Measurements from ENCODE around the gene MYL1.

Gene MYL1

DNA sequence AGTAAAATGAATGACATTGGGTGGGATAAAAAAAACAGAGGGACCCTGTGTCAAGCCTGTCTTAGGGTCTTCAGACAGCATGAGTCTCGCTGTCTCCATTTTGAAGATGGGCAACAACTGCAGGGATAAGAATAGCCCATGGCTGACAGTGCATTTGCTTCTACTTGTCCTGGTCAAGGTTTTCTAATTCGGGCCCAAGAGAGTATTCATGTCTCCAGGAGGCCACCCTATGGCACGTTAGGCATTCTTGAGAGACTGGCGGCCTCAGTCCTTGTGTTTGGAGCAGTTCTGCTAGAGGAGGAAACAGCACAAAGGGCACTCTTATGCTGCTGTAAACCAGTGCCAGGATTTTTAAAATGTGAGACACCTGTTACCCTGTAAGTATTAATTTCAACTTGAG lies 9.5 kb upstream of the MYL1 start:
- no peak overlapping the region for H3K4me3 ChIP-seq (ENCODE audit: low read depth, low read length)
- TF ChIP-seq CTCF (IDR thresholded peaks at IDR 0.05; ENCODE audit: insufficient read depth, low read depth, low read length, missing control alignments), result no peak
- no peak for DNase-seq (ENCODE audit: low read depth)

- TF ChIP-seq CTCF (IDR thresholded peaks at IDR 0.05; ENCODE audit: insufficient read depth, low read depth, low read length, missing control alignments), result no peak
- no peak overlapping the region for H3K4me3 ChIP-seq (ENCODE audit: low read depth, low read length)
Measured at GRCh38 chr2:210323003-210323402, 8.0 kb upstream of the MYL1 start.

DNA sequence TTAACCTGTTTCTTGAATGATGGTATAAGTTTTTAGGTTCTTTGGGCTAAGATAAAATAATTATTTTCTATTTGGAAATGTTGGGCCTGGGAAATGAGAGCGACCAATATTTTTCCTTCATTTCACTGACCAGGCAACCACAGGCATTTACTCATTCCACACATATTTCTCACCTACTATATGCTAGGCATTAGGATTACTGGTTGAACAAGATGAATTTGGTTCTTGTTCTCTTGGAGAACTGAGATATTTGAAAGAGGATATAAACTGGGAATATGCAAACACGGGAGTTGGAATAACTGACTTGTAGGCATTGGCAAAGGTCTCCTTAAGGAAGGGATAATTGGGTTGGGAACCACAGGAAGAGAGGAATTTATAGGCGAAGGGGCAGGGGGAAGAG lies 3.9 kb upstream of the MYL1 start:
- DNase-seq (ENCODE audit: low read depth), result no peak
- H3K4me3 ChIP-seq (ENCODE audit: low read depth, low read length), result no peak overlapping the region
- no peak for TF ChIP-seq CTCF (IDR thresholded peaks at IDR 0.05; ENCODE audit: insufficient read depth, low read depth, low read length, missing control alignments)

More at GRCh38 chr2:210323003-210323402, 8.0 kb upstream of the MYL1 start:
- no peak for DNase-seq (ENCODE audit: low read depth)

GRCh38 chr2:210318486-210318885 lies 3.5 kb upstream of the MYL1 start:
- DNase-seq (ENCODE audit: low read depth), result no peak
- TF ChIP-seq CTCF (IDR thresholded peaks at IDR 0.05; ENCODE audit: insufficient read depth, low read depth, low read length, missing control alignments), result no peak
- no peak overlapping the region for H3K4me3 ChIP-seq (ENCODE audit: low read depth, low read length)

DNA sequence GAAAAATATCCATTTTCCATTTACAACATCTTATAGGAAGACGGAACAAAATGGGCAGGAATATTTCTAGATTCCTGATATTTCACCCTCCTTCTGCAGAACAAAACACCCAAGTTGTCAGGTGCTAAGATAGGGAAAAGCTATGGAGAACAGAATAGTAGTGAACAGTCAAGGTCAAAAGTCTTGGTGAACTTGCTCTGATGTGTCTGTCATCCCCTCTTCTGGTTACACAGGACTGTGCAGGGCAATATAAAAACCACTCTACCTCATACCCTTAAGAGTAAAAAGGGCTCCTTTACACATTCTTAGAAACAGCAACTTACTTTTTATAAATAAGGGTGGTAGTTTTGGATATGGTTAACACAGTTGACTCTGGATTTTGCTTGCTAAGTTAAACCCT lies 4.4 kb downstream of the MYL1 start:
- TF ChIP-seq CTCF (IDR thresholded peaks at IDR 0.05; ENCODE audit: insufficient read depth, low read depth, low read length, missing control alignments), result no peak
- DNase-seq (ENCODE audit: low read depth), result no peak
- H3K4me3 ChIP-seq (ENCODE audit: low read depth, low read length), result no peak overlapping the region

- no peak for TF ChIP-seq CTCF (IDR thresholded peaks at IDR 0.05; ENCODE audit: insufficient read depth, low read depth, low read length, missing control alignments)
- DNase-seq (ENCODE audit: low read depth), result no peak
Measured at GRCh38 chr2:210309548-210310233, 5.3 kb downstream of the MYL1 start.

DNA sequence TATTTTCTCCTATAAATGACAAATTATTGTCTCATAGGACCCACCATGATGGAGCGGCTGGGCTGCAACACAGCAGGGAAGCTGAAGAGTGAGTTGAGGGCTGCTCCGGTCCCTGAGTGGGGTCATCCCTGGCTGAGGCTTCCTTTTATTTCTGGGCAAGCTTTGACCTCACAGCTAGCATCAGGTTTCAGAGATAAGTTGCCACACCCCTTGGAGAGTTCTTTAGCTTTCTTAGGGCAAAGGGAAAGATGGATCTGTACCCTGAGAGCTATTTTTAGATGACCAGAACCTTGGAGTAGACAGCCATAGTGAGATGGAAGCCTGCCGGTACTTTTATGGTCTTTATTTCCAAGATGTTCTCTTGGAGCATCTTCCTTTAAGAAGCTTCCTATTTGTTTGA lies 11.5 kb downstream of the MYL1 start:
- TF ChIP-seq CTCF (IDR thresholded peaks at IDR 0.05; ENCODE audit: insufficient read depth, low read depth, low read length, missing control alignments), result no peak
- DNase-seq (ENCODE audit: low read depth), result no peak
- no peak overlapping the region for H3K4me3 ChIP-seq (ENCODE audit: low read depth, low read length)

More at GRCh38 chr2:210309548-210310233, 5.3 kb downstream of the MYL1 start:
- no peak overlapping the region for H3K4me3 ChIP-seq (ENCODE audit: low read depth, low read length)

Data from GM12865 (cell line).